CD14-positive monocyte (primary cell): ENCODE measurements around the gene GPR39. TPM values are rescaled to one million over a fixed set of nuclear protein-coding genes. Genes with fewer than 3 reads are reported as not detected.

Source experiments
- DNase-seq, 3 donors: peaks; one replicate each; pipeline ENCODE4 v3.0.0-alpha.2; 2011 to 2022
- H2AFZ ChIP-seq: 2 replicates; pipeline ENCODE4 v1.6.0; 2012; ENCODE audit warnings: mild to moderate bottlenecking, low read depth, low read length, inconsistent platforms; ENCODE audit not compliant: insufficient read depth, poor library complexity, severe bottlenecking
- H3K27ac ChIP-seq, 2 donors: 1 replicate in 1 of 2; 2 replicates in 1 of 2; pipeline ENCODE4 v1.5.1; 2012 to 2013; ENCODE audit warnings: low read length in 2 of 2, control low read depth in 1 of 2, inconsistent platforms in 1 of 2, low read depth in 1 of 2, mild to moderate bottlenecking in 1 of 2
- H3K27me3 ChIP-seq, 2 donors: one replicate each; pipeline versions ENCODE4 v1.6.0 to v1.6.1; 2011 to 2013; ENCODE audit warnings: low read length in 2 of 2; ENCODE audit not compliant: control insufficient read depth in 2 of 2, insufficient read depth in 2 of 2
- H3K36me3 ChIP-seq, 2 donors: replicated peaks in 1 of 2; 1 replicate in 1 of 2; 2 replicates in 1 of 2; pipeline versions ENCODE4 v1.5.1 to v1.6.1; 2012 to 2013; ENCODE audit warnings: low read length in 2 of 2, control low read depth in 1 of 2, inconsistent platforms in 1 of 2, mild to moderate bottlenecking in 1 of 2; ENCODE audit not compliant: insufficient read depth in 2 of 2, control insufficient read depth in 1 of 2
- H3K4me1 ChIP-seq, 2 donors: 1 replicate in 1 of 2; 2 replicates in 1 of 2; pipeline versions ENCODE4 v1.5.1 to v1.6.1; 2012 to 2013; ENCODE audit warnings: low read length in 2 of 2, control low read depth in 1 of 2, inconsistent platforms in 1 of 2, mild to moderate bottlenecking in 1 of 2, moderate library complexity in 1 of 2; ENCODE audit not compliant: insufficient read depth in 2 of 2, control insufficient read depth in 1 of 2
- H3K4me2 ChIP-seq: replicated peaks from 2 replicates; pipeline ENCODE3; 2012; ENCODE audit warnings: low read length, moderate library complexity, mild to moderate bottlenecking; ENCODE audit not compliant: poor library complexity, severe bottlenecking; ENCODE audit errors: extremely low read depth
- H3K4me3 ChIP-seq, 3 experiments: fragments of 200-600 bp in 1 of 3; sonication (generic) in 1 of 3; replicated peaks in 1 of 3; 1 replicate in 2 of 3; 2 replicates in 1 of 3; pipeline ENCODE4 v1.5.1; 2011 to 2013; ENCODE audit warnings: low read length in 3 of 3, mild to moderate bottlenecking in 3 of 3, control low read depth in 2 of 3, low read depth in 2 of 3, inconsistent platforms in 1 of 3, moderate library complexity in 1 of 3
- H3K79me2 ChIP-seq: 2 replicates; pipeline ENCODE4 v1.6.0; 2012; ENCODE audit warnings: mild to moderate bottlenecking, control low read depth, inconsistent platforms, low read length, moderate library complexity; ENCODE audit not compliant: insufficient read depth
- H3K9ac ChIP-seq: 2 replicates; pipeline ENCODE4 v1.6.0; 2017; ENCODE audit warnings: low read length, mild to moderate bottlenecking; ENCODE audit not compliant: insufficient read depth, poor library complexity, severe bottlenecking
- H3K9me3 ChIP-seq, 2 donors: replicated peaks in 1 of 2; 1 replicate in 1 of 2; 2 replicates in 1 of 2; pipeline versions ENCODE4 v1.5.1 to v1.6.1; 2012 to 2013; ENCODE audit warnings: low read length in 2 of 2, control low read depth in 1 of 2; ENCODE audit not compliant: control insufficient read depth in 1 of 2, insufficient read depth in 1 of 2
- H4K20me1 ChIP-seq: 2 replicates; pipeline ENCODE4 v1.6.0; 2012; ENCODE audit warnings: mild to moderate bottlenecking, low read length, control low read depth, moderate library complexity; ENCODE audit not compliant: insufficient read depth
- H3K27ac Mint-ChIP-seq, 7 donors: one replicate each; pipeline ENCODE4 v1.8.0; 2020; ENCODE audit warnings: mild to moderate bottlenecking in 7 of 7, mixed read lengths in 7 of 7, moderate library complexity in 6 of 7, inconsistent platforms in 2 of 7
- H3K27me3 Mint-ChIP-seq, 3 donors: one replicate each; pipeline ENCODE4 v1.8.0; 2021 to 2022; ENCODE audit warnings: low read depth in 3 of 3, mild to moderate bottlenecking in 3 of 3, mixed read lengths in 3 of 3, moderate library complexity in 3 of 3, inconsistent platforms in 1 of 3
- H3K36me3 Mint-ChIP-seq, 2 donors: one replicate each; pipeline ENCODE4 v1.8.0; 2020; ENCODE audit warnings: mixed read lengths in 2 of 2, inconsistent platforms in 1 of 2, mild to moderate bottlenecking in 1 of 2
- H3K4me1 Mint-ChIP-seq: one replicate; pipeline ENCODE4 v1.8.0; 2020; ENCODE audit warnings: mild to moderate bottlenecking, mixed read lengths
- H3K4me3 Mint-ChIP-seq, 2 donors: one replicate each; pipeline ENCODE4 v1.8.0; 2020; ENCODE audit warnings: mild to moderate bottlenecking in 2 of 2, mixed read lengths in 2 of 2, moderate library complexity in 1 of 2
- H3K9me3 Mint-ChIP-seq, 7 donors: one replicate each; pipeline ENCODE4 v1.8.0; 2020 to 2022; ENCODE audit warnings: mixed read lengths in 7 of 7, mild to moderate bottlenecking in 6 of 7, moderate library complexity in 6 of 7, inconsistent platforms in 2 of 7
- WGBS: methylation state at CpG from one replicate; pipeline ENCODE4 v1.1.5; 2013; ENCODE audit warnings: missing lambda C conversion rate; ENCODE audit not compliant: insufficient coverage; 5-methylcytosine and 5-hydroxymethylcytosine counted together
- intact Hi-C, 2 donors: fragments of 100-400 bp; cut with micrococcal nuclease; formaldehyde crosslinking; loops; one replicate each; pipeline versions ENCODE4 v1.15.0 to v1.15.1; 2023
- polyA plus RNA-seq, 3 donors: library from polyadenylated mRNA; depleted of rRNA in 1 of 3; unstranded in 2 of 3; stranded (reverse) in 1 of 3; fragments of 300-500 nt in 2 of 3; fragments of >200 nt in 1 of 3; fragmentation: Illumina TruSeq in 2 of 3; gene quantifications; 1 replicate in 2 of 3; 2 replicates in 1 of 3; pipeline ENCODE4 v1.2.3, GENCODE V29; 2012 to 2021
- TF ChIP-seq, protein P1 (sequence below): fragments of 200-600 bp; IDR thresholded peaks from one replicate; pipeline ENCODE4 v1.8.0; 2022; ENCODE audit warnings: antibody characterized with exemption, mild to moderate bottlenecking

GPR39 gene
- polyA plus RNA-seq, 3 donors, result 0.12 TPM; not detected in 2

DNA sequence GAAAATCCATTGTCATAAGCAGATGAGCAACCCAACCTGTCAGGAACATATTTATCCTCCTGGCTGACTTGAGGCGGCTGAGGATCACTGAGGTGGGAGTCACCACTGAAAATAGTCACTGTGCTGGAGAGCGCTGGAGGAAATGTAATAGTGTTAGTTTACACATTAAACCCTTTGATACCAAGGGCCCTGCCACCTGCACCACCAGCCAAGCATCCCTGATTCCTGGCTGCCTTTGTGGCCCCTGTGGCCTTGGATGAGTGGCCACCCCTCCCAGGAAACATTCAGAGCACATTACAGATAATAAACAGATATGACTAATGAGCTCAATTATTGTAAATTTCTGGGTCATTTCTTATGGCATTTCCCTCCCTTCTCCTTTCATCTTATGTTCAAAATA is 147.5 kb downstream of the GPR39 start:
- no peak for DNase-seq
- Histone ChIP-seq H3K4me3 (no peak overlapping the region), H3K79me2 (no peaks in the 10 kb centered on the region), H2AFZ (no peak overlapping the region), H3K9me3 (no peaks in the 10 kb centered on the region), H3K27ac (no peak overlapping the region), H3K36me3 (no peaks in the 10 kb centered on the region), H4K20me1 (no peaks in the 10 kb centered on the region), H3K4me1 (no peaks in the 10 kb centered on the region), H3K9ac (no peak overlapping the region), H3K4me2 (no peak overlapping the region), H3K27me3 (peaks cover 0 to 3% of the 10 kb centered on the region in 2 donors)
- no peaks in the 10 kb centered on the region for H3K4me1 Mint-ChIP-seq
- H3K36me3 Mint-ChIP-seq, result no peaks in the 10 kb centered on the region
- intact Hi-C loops, result no loop called here
- no peak overlapping the region for H3K27ac Mint-ChIP-seq
- H3K9me3 Mint-ChIP-seq, result peaks cover 0 to 8% (median 4%) of the 10 kb centered on the region in 7 donors
- TF ChIP-seq, protein P1, sequence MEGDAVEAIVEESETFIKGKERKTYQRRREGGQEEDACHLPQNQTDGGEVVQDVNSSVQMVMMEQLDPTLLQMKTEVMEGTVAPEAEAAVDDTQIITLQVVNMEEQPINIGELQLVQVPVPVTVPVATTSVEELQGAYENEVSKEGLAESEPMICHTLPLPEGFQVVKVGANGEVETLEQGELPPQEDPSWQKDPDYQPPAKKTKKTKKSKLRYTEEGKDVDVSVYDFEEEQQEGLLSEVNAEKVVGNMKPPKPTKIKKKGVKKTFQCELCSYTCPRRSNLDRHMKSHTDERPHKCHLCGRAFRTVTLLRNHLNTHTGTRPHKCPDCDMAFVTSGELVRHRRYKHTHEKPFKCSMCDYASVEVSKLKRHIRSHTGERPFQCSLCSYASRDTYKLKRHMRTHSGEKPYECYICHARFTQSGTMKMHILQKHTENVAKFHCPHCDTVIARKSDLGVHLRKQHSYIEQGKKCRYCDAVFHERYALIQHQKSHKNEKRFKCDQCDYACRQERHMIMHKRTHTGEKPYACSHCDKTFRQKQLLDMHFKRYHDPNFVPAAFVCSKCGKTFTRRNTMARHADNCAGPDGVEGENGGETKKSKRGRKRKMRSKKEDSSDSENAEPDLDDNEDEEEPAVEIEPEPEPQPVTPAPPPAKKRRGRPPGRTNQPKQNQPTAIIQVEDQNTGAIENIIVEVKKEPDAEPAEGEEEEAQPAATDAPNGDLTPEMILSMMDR, result no peak
- peaks cover 1 to 10% (median 8%) of the 10 kb centered on the region in 3 donors for H3K27me3 Mint-ChIP-seq
- WGBS, result no CpG with 5 or more reads among the region's 2 CpGs
- no peak overlapping the region for H3K4me3 Mint-ChIP-seq

DNA sequence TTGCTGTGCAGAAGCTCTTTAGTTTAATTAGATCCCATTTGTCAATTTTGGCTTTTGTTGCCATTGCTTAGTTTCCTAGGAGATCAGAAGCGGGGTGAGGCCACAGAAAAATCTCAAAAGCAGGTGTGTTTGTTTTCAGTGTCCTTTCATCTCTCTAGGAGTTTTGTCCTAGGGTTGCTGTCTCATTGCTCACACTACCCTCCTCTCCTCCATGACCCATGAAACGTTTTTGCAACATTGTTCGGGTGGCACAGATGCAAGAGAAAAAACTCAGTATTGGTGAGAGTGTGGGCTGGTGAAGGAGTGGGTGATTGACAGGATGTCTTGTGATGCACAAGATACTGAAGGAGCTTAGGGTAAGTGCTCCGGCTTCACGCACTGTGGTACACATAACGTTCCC is 149.8 kb downstream of the GPR39 start:
- H3K79me2 ChIP-seq, result no peaks in the 10 kb centered on the region
- no peaks in the 10 kb centered on the region for H3K36me3 ChIP-seq
- H3K4me1 Mint-ChIP-seq, result peaks cover 9% of the 10 kb centered on the region
- no peak for DNase-seq
- H4K20me1 ChIP-seq, result no peaks in the 10 kb centered on the region
- no peak overlapping the region for H3K27ac Mint-ChIP-seq
- no peak overlapping the region for H3K27ac ChIP-seq
- H3K36me3 Mint-ChIP-seq, result no peaks in the 10 kb centered on the region
- H3K4me1 ChIP-seq, result no peaks in the 10 kb centered on the region
- H2AFZ ChIP-seq, result no peak overlapping the region
- no peaks in the 10 kb centered on the region for H3K9me3 ChIP-seq
- H3K4me2 ChIP-seq, result no peak overlapping the region
- TF ChIP-seq, protein P1, result no peak
- peaks cover 0 to 3% of the 10 kb centered on the region in 2 donors for H3K27me3 ChIP-seq
- H3K9ac ChIP-seq, result no peak overlapping the region
- peaks cover 4 to 6% (median 4%) of the 10 kb centered on the region in 3 donors for H3K27me3 Mint-ChIP-seq
- no peak overlapping the region for H3K4me3 ChIP-seq
- 86% methylated on average over 2 of the region's 6 CpGs for WGBS
- intact Hi-C loops, result no loop called here
- no peak overlapping the region for H3K4me3 Mint-ChIP-seq
- H3K9me3 Mint-ChIP-seq, result peaks cover 0 to 17% (median 4%) of the 10 kb centered on the region in 7 donors
